Colonic mucosa (tissue), 4 donors: ENCODE results near the gene CORO1C. TPM values are rescaled to one million over a fixed set of nuclear protein-coding genes. Genes with fewer than 3 reads are reported as not detected.
A peak's percentile ranks its signal among the peaks of the same experiment; 100 is the strongest.

ENCODE experiments used
- DNase-seq: peaks from one replicate; pipeline ENCODE4 v3.0.0-alpha.2; 2020
- H3K27ac ChIP-seq: fragments of 200-600 bp; one replicate; pipeline ENCODE4 v1.8.0; 2021
- H3K27me3 ChIP-seq: fragments of 200-600 bp; one replicate; pipeline ENCODE4 v1.8.0; 2021
- H3K36me3 ChIP-seq: fragments of 200-600 bp; one replicate; pipeline ENCODE4 v1.8.0; 2021
- H3K4me1 ChIP-seq: fragments of 200-600 bp; one replicate; pipeline ENCODE4 v1.8.0; 2021; ENCODE audit warnings: mild to moderate bottlenecking
- H3K4me3 ChIP-seq: fragments of 200-600 bp; one replicate; pipeline ENCODE4 v1.8.0; 2021
- H3K9ac ChIP-seq, 2 donors: one replicate each; pipeline ENCODE4 v1.7.0; 2013; ENCODE audit warnings: control low read depth in 2 of 2, low read depth in 2 of 2, low read length in 2 of 2
- H3K9me3 ChIP-seq: fragments of 200-600 bp; one replicate; pipeline ENCODE4 v1.8.0; 2021
- intact Hi-C: fragments of 100-400 bp; cut with DNase I; formaldehyde crosslinking; loops from one replicate; pipeline ENCODE4 v1.14.1; 2022
- total RNA-seq, 2 donors: library from RNA; stranded (reverse); fragmentation: NEBNext Ultra II Directional in 1 of 2; extraction: Animal tissue kit (Norgen Biotek cat#: 25700) in 1 of 2; gene quantifications; one replicate each; pipeline ENCODE4 v1.2.1, GENCODE V29; 2021
- TF ChIP-seq, protein P1 (sequence below): fragments of 200-600 bp; IDR thresholded peaks from one replicate; pipeline ENCODE4 v1.8.0; 2022; ENCODE audit warnings: antibody characterized with exemption, mild to moderate bottlenecking
- donor health status: healthy.
- donor health status: DM: no; HTN: no; CAD: no.
- donor health status: DM: no; HTN: no; CAD: no.

The CORO1C gene
- total RNA-seq, 2 donors from 2014 or later: 112 to 166 TPM

DNA sequence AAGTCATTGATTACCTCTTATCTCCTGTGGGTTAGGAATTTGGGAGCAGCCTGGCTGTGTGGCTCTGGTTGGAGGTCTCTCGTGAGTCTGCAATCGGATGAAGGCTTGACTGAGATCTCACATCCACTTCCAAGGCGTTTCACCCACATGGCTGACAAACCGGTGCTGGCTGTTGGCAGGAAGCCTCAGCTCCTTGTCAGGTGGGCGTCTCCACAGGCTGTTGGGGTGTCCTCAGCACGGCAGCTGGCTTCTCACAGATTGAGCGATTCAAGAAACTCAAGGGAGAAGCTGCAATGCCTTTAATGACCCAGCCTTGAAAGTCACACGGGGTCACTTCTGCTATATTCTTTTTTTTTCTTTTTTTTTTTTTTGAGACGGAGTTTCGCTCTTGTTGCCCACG, 28.6 kb upstream of the CORO1C start:
- no peaks in the 10 kb centered on the region for H3K4me1 ChIP-seq
- TF ChIP-seq, protein P1, sequence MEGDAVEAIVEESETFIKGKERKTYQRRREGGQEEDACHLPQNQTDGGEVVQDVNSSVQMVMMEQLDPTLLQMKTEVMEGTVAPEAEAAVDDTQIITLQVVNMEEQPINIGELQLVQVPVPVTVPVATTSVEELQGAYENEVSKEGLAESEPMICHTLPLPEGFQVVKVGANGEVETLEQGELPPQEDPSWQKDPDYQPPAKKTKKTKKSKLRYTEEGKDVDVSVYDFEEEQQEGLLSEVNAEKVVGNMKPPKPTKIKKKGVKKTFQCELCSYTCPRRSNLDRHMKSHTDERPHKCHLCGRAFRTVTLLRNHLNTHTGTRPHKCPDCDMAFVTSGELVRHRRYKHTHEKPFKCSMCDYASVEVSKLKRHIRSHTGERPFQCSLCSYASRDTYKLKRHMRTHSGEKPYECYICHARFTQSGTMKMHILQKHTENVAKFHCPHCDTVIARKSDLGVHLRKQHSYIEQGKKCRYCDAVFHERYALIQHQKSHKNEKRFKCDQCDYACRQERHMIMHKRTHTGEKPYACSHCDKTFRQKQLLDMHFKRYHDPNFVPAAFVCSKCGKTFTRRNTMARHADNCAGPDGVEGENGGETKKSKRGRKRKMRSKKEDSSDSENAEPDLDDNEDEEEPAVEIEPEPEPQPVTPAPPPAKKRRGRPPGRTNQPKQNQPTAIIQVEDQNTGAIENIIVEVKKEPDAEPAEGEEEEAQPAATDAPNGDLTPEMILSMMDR: no peak
- H3K9ac ChIP-seq: no peak overlapping the region
- H3K36me3 ChIP-seq: no peaks in the 10 kb centered on the region
- H3K4me3 ChIP-seq: no peak overlapping the region
- no peaks in the 10 kb centered on the region for H3K9me3 ChIP-seq
- intact Hi-C loops: no loop called here
- H3K27ac ChIP-seq: no peak overlapping the region
- no peaks in the 10 kb centered on the region for H3K27me3 ChIP-seq
- no peak for DNase-seq

DNA sequence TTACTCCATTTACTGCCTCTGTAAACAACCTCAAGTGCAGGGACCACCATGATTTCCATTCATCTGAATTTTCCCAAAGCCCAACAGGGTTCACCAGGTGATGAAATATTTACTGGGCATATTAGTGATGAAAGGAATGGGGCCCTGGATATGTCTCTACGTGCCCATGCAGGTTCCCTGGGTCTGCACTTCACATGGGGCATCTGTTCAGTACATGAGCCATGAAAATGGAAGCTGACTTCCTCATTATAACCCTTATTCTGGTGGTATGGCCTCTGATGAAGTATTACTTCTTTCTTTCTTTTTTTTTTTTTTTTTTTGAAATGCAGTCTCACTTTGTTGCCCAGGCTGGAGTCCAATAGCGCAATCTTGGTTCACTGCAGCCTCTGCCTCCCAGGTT, 26.5 kb upstream of the CORO1C start:
- Histone ChIP-seq H3K9me3 (no peaks in the 10 kb centered on the region), H3K27me3 (no peaks in the 10 kb centered on the region), H3K9ac (no peak overlapping the region), H3K27ac (no peak overlapping the region), H3K4me1 (no peaks in the 10 kb centered on the region), H3K4me3 (no peak overlapping the region), H3K36me3 (no peaks in the 10 kb centered on the region)
- intact Hi-C loops: no loop called here
- TF ChIP-seq, protein P1: no peak
- no peak for DNase-seq

DNA sequence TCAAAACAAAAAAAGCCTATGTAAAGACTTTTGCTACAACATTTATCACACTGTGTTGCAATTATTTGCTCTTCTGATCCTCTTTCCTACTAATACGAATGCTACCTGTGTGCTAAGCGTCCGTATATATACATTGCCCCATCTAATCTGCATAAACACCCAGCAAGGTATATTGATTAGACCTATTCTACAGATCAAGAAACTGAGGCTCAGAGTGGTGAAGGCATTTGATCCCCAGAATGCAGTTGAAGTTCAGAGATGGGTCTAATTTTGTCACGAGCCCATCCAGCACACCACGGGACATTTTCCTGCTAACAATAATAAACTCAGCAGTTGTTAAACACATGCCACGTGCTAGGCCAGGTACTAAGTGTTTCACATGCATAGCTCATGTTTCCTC, 25.1 kb upstream of the CORO1C start:
- no peak overlapping the region for H3K4me3 ChIP-seq
- no peak for DNase-seq
- intact Hi-C loops: no loop called here
- no peaks in the 10 kb centered on the region for H3K4me1 ChIP-seq
- no peaks in the 10 kb centered on the region for H3K9me3 ChIP-seq
- H3K36me3 ChIP-seq: no peaks in the 10 kb centered on the region
- no peak overlapping the region for H3K9ac ChIP-seq
- H3K27ac ChIP-seq: no peak overlapping the region
- H3K27me3 ChIP-seq: no peaks in the 10 kb centered on the region
- TF ChIP-seq, protein P1: no peak

DNA sequence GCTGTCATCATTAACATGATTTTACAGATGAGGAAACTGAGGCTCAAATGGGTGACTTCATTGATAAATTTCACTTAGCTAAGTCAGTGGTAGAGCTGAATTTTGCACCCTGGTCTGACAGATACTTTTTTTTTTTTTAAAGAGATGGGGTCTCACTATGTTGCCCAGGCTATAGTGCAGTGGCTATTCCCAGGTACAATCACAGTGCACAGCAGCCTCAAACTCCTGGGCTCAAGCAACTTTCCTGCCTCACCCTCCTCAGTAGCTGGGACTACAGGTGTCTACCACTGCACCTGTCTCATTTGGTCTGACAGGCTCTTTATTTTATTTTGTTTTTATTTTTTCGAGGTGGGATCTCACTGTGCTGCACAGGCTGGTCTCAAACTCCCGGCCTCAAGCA, 24.2 kb upstream of the CORO1C start:
- Histone ChIP-seq H3K36me3 (no peaks in the 10 kb centered on the region), H3K4me1 (no peaks in the 10 kb centered on the region), H3K4me3 (no peak overlapping the region), H3K9me3 (no peaks in the 10 kb centered on the region), H3K27ac (no peak overlapping the region), H3K9ac (no peak overlapping the region), H3K27me3 (no peaks in the 10 kb centered on the region)
- TF ChIP-seq, protein P1: no peak
- no peak for DNase-seq
- intact Hi-C loops: no loop called here

DNA sequence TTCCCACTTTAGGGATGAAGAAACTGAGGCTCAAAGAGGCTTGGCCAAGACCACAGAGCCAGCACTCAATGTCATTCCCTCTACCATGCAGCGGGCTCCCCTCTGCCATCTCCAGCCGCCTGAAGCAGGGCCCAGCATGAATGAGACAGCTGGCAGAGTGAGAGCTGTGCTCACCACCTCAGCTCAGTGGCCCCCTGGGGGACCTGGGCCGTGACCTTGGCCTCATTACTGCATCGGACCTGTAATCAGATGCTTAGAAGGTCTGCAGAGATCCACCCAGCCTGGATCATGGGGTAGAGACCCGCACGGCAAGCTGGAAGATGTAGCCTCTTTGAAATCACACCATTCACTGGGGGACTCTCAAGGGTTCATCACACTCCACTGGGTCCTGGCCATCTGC, 22.7 kb upstream of the CORO1C start:
- Histone ChIP-seq H3K27ac (no peak overlapping the region), H3K27me3 (no peaks in the 10 kb centered on the region), H3K4me1 (no peaks in the 10 kb centered on the region), H3K36me3 (no peaks in the 10 kb centered on the region), H3K9me3 (no peaks in the 10 kb centered on the region), H3K4me3 (no peak overlapping the region), H3K9ac (no peak overlapping the region)
- TF ChIP-seq, protein P1: no peak
- no peak for DNase-seq
- intact Hi-C loops: no loop called here

DNA sequence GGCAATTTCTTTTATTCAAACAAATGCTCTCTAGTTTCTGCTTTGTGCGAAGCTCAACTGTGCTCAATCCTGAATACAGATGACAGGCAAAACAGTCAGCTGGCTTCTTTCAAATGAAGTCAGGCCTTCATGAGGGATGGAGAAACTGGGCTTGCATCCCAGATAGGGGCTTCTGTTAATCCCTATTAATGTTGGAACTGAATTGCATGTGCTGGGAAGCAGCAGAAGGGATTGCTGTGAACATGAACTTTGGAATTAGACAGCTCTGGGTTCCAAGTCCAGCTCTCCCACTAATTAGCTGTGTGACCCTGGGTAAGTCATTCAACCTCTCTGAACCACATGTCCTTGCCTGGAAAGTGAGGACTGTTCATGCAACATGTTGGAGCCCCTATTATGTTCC, 21.1 kb upstream of the CORO1C start:
- Histone ChIP-seq H3K27ac (no peak overlapping the region), H3K9ac (peak overlapping the region in 1 of 2 donors; percentile 22)

More for the DNA sequence above, 21.1 kb upstream of the CORO1C start:
- no peak overlapping the region for H3K4me3 ChIP-seq
- DNase-seq: no peak
- H3K9me3 ChIP-seq: no peaks in the 10 kb centered on the region
- TF ChIP-seq, protein P1: no peak
- H3K27me3 ChIP-seq: no peaks in the 10 kb centered on the region
- no peaks in the 10 kb centered on the region for H3K36me3 ChIP-seq
- intact Hi-C loops: no loop called here
- H3K4me1 ChIP-seq: no peaks in the 10 kb centered on the region
